Measurements from ENCODE around the gene TMEM106C.

TMEM106C gene

DNA sequence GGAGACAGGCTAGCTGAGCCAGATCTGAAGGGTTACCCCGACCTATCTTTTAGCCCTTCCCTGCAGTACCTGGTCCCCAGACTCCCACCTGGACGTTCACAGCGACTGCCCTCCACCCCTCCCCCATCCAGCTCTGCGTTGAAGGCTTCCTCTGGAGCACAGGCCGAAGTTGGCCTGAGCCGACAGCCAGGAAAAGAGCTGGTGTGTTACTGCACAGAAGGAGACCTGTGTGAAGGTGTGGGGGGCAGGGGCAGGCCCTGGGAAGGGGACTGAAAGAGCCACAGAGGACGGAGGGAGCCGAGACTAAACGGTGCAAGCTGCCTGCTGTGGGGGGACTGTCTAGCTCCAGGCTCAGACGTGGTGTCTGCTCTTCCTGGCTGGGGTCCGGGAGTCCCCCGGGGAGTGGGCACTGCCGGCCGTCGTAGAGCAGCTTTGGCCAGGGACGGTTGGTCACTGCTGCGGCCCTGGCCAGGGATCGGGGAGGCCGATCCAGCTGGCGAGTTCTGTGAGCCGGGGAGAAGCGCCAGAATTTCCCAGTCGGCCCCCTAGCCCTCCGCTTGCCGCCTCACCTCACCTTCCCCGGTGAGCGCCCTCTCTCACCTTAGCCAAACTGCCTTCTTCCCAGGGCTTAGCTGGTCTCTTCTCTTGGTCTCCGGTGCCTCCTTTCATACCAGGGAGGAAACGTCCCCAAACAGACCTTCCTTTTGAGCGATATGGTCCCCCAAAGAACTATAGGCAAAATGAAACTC is 41.8 kb downstream of the TMEM106C start:
- 20% methylated on average over 28 of the region's 30 CpGs for WGBS
- no peak for DNase-seq
- Histone ChIP-seq H3K4me1 (ENCODE audit: control insufficient read depth, insufficient read depth, low read depth, low read length) (peaks cover 40% of the 10 kb centered on the region), H3K23ac (ENCODE audit: low read length in 2 of 2) (peak overlapping the region in 1 of 2 experiments; percentile 37), H4K8ac (ENCODE audit: low read length) (no peak overlapping the region), H3K4ac (ENCODE audit: low read depth in 1 of 2, low read length in 2 of 2) (no peak overlapping the region), H3K14ac (ENCODE audit: low read length in 2 of 2) (peak overlapping the region in 1 of 2 experiments; percentile 67), H3K4me3 (ENCODE audit: insufficient read depth in 1 of 2, low read depth in 1 of 2, low read length in 2 of 2) (no peak overlapping the region), H2AFZ (ENCODE audit: low read depth, low read length) (no peak overlapping the region), H2BK12ac (ENCODE audit: low read length in 2 of 2) (no peak overlapping the region), H3K79me1 (replicated peaks; ENCODE audit: low read length, poor library complexity, severe bottlenecking) (no peaks in the 10 kb centered on the region), H3K18ac (ENCODE audit: low read depth in 1 of 2, low read length in 2 of 2) (peak overlapping the region in 1 of 2 experiments; percentile 55), H3K27me3 (ENCODE audit: control insufficient read depth in 1 of 2, insufficient read depth in 1 of 2, low read length in 2 of 2) (peaks cover 83 to 94% of the 10 kb centered on the region in 2 experiments), H2BK120ac (ENCODE audit: low read depth, low read length) (no peak overlapping the region), H2AK5ac (ENCODE audit: low read length, severe bottlenecking) (no peak overlapping the region), H3K27ac (ENCODE audit: low read length, poor library complexity, severe bottlenecking) (no peak overlapping the region), H3K4me2 (ENCODE audit: low read length, poor library complexity, severe bottlenecking) (peak overlapping the region; percentile 77), H3K36me3 (ENCODE audit: control insufficient read depth in 1 of 2, insufficient read depth in 2 of 2, low read depth in 1 of 2, low read length in 2 of 2) (no peaks in the 10 kb centered on the region), H3K9ac (ENCODE audit: low read length) (no peak overlapping the region), H2BK15ac (ENCODE audit: low read depth, poor library complexity, severe bottlenecking) (no peak overlapping the region), H3K9me3 (ENCODE audit: control insufficient read depth, low read length) (no peaks in the 10 kb centered on the region), H4K91ac (ENCODE audit: low read length) (no peak overlapping the region), H2BK5ac (ENCODE audit: low read depth, low read length, poor library complexity, severe bottlenecking) (no peak overlapping the region)

DNA sequence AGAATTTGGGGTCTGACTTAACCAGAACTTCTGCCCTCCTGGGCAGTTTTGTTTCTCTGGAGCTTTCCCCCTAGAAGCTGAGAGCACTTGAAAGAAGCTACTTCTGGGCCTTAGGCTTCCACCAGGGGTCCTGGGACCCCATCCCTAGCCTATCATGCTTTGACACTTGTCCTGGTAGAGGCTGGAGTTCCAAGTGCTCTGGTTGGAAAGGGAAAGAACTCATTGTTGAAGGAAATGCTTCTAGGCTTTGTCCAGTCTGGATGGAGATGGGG is 42.3 kb downstream of the TMEM106C start:
- Histone ChIP-seq H2BK120ac (ENCODE audit: low read depth, low read length) (no peak overlapping the region), H3K9ac (ENCODE audit: low read length) (no peak overlapping the region), H3K27ac (ENCODE audit: low read length, poor library complexity, severe bottlenecking) (no peak overlapping the region), H3K4me2 (ENCODE audit: low read length, poor library complexity, severe bottlenecking) (no peak overlapping the region), H3K14ac (ENCODE audit: low read length in 2 of 2) (no peak overlapping the region), H2BK15ac (ENCODE audit: low read depth, poor library complexity, severe bottlenecking) (no peak overlapping the region), H3K36me3 (ENCODE audit: control insufficient read depth in 1 of 2, insufficient read depth in 2 of 2, low read depth in 1 of 2, low read length in 2 of 2) (no peaks in the 10 kb centered on the region), H3K27me3 (ENCODE audit: control insufficient read depth in 1 of 2, insufficient read depth in 1 of 2, low read length in 2 of 2) (peaks cover 84 to 94% of the 10 kb centered on the region in 2 experiments), H2AK5ac (ENCODE audit: low read length, severe bottlenecking) (no peak overlapping the region), H2BK5ac (ENCODE audit: low read depth, low read length, poor library complexity, severe bottlenecking) (no peak overlapping the region), H4K91ac (ENCODE audit: low read length) (no peak overlapping the region), H3K9me3 (ENCODE audit: control insufficient read depth, low read length) (no peaks in the 10 kb centered on the region), H2BK12ac (ENCODE audit: low read length in 2 of 2) (no peak overlapping the region), H4K8ac (ENCODE audit: low read length) (no peak overlapping the region), H3K79me1 (replicated peaks; ENCODE audit: low read length, poor library complexity, severe bottlenecking) (no peaks in the 10 kb centered on the region), H3K4me3 (ENCODE audit: insufficient read depth in 1 of 2, low read depth in 1 of 2, low read length in 2 of 2) (no peak overlapping the region), H3K4ac (ENCODE audit: low read depth in 1 of 2, low read length in 2 of 2) (no peak overlapping the region), H3K18ac (ENCODE audit: low read depth in 1 of 2, low read length in 2 of 2) (no peak overlapping the region), H3K4me1 (ENCODE audit: control insufficient read depth, insufficient read depth, low read depth, low read length) (peaks cover 40% of the 10 kb centered on the region), H3K23ac (ENCODE audit: low read length in 2 of 2) (no peak overlapping the region), H2AFZ (ENCODE audit: low read depth, low read length) (no peak overlapping the region)
- DNase-seq = no peak

DNA sequence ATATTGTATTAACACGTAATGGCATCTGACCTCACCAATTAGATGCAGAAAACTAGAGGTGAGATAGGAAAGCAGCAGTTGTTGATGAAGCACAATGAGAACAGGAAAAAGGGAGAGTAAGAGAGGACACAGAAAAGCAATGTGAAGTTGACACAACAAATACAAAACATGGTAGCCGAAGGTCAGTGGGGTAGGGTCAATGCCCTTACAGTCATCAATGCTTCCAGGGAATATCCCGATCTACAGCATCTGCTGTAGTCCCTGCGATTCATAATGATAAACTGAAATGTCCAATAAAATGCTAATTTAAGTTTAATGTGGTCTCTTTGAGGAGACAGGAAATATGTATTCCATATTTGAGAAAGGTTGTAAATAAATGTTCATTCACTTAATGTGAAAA is 43.8 kb downstream of the TMEM106C start:
- H2AFZ ChIP-seq (ENCODE audit: low read depth, low read length) = no peak overlapping the region
- no peak overlapping the region for H2BK15ac ChIP-seq (ENCODE audit: low read depth, poor library complexity, severe bottlenecking)
- no peak overlapping the region for H3K14ac ChIP-seq (ENCODE audit: low read length in 2 of 2)
- H2BK5ac ChIP-seq (ENCODE audit: low read depth, low read length, poor library complexity, severe bottlenecking) = no peak overlapping the region
- no peaks in the 10 kb centered on the region for H3K36me3 ChIP-seq (ENCODE audit: control insufficient read depth in 1 of 2, insufficient read depth in 2 of 2, low read depth in 1 of 2, low read length in 2 of 2)
- H2BK12ac ChIP-seq (ENCODE audit: low read length in 2 of 2) = no peak overlapping the region
- 90% methylated on average over 4 of the region's 4 CpGs for WGBS
- no peak overlapping the region for H3K23ac ChIP-seq (ENCODE audit: low read length in 2 of 2)
- DNase-seq = no peak
- no peak overlapping the region for H2AK5ac ChIP-seq (ENCODE audit: low read length, severe bottlenecking)
- H3K4ac ChIP-seq (ENCODE audit: low read depth in 1 of 2, low read length in 2 of 2) = no peak overlapping the region
- no peaks in the 10 kb centered on the region for H3K79me1 ChIP-seq (replicated peaks; ENCODE audit: low read length, poor library complexity, severe bottlenecking)
- H3K9ac ChIP-seq (ENCODE audit: low read length) = no peak overlapping the region
- H3K4me2 ChIP-seq (ENCODE audit: low read length, poor library complexity, severe bottlenecking) = no peak overlapping the region
- no peak overlapping the region for H4K8ac ChIP-seq (ENCODE audit: low read length)
- H4K91ac ChIP-seq (ENCODE audit: low read length) = no peak overlapping the region
- H3K9me3 ChIP-seq (ENCODE audit: control insufficient read depth, low read length) = no peaks in the 10 kb centered on the region
- H3K4me1 ChIP-seq (ENCODE audit: control insufficient read depth, insufficient read depth, low read depth, low read length) = peaks cover 27% of the 10 kb centered on the region
- H3K18ac ChIP-seq (ENCODE audit: low read depth in 1 of 2, low read length in 2 of 2) = no peak overlapping the region
- H3K27me3 ChIP-seq (ENCODE audit: control insufficient read depth in 1 of 2, insufficient read depth in 1 of 2, low read length in 2 of 2) = peaks cover 83 to 97% of the 10 kb centered on the region in 2 experiments
- no peak overlapping the region for H2BK120ac ChIP-seq (ENCODE audit: low read depth, low read length)
- no peak overlapping the region for H3K4me3 ChIP-seq (ENCODE audit: insufficient read depth in 1 of 2, low read depth in 1 of 2, low read length in 2 of 2)
- no peak overlapping the region for H3K27ac ChIP-seq (ENCODE audit: low read length, poor library complexity, severe bottlenecking)

DNA sequence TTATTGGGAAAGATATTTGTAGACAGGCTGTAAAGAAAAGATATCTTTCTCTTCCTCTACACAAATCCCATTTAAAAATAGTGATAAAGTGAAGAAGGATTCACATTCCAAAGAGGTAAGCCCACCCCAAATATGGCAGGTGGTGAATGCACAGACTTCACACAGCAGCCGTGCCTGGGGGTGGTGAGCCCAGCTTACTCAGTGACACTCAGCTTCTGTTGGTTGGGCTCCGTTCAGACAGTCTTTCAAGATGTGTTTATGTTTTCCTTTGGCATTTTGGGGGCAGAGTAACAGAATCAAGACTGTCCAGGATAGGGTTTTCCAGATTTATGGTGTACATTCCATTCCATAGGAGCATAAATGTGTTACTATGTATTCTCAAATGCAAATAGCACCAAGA is 45.0 kb downstream of the TMEM106C start:
- H3K36me3 ChIP-seq (ENCODE audit: control insufficient read depth in 1 of 2, insufficient read depth in 2 of 2, low read depth in 1 of 2, low read length in 2 of 2) = no peaks in the 10 kb centered on the region
- DNase-seq = no peak
- no peak overlapping the region for H2BK5ac ChIP-seq (ENCODE audit: low read depth, low read length, poor library complexity, severe bottlenecking)
- H3K14ac ChIP-seq (ENCODE audit: low read length in 2 of 2) = no peak overlapping the region
- H2BK120ac ChIP-seq (ENCODE audit: low read depth, low read length) = no peak overlapping the region
- no peak overlapping the region for H3K23ac ChIP-seq (ENCODE audit: low read length in 2 of 2)
- H3K27me3 ChIP-seq (ENCODE audit: control insufficient read depth in 1 of 2, insufficient read depth in 1 of 2, low read length in 2 of 2) = peaks cover 77 to 97% of the 10 kb centered on the region in 2 experiments
- H2AFZ ChIP-seq (ENCODE audit: low read depth, low read length) = no peak overlapping the region
- peaks cover 19% of the 10 kb centered on the region for H3K4me1 ChIP-seq (ENCODE audit: control insufficient read depth, insufficient read depth, low read depth, low read length)
- H3K27ac ChIP-seq (ENCODE audit: low read length, poor library complexity, severe bottlenecking) = no peak overlapping the region
- H2AK5ac ChIP-seq (ENCODE audit: low read length, severe bottlenecking) = no peak overlapping the region
- H3K4me3 ChIP-seq (ENCODE audit: insufficient read depth in 1 of 2, low read depth in 1 of 2, low read length in 2 of 2) = no peak overlapping the region
- no peak overlapping the region for H4K91ac ChIP-seq (ENCODE audit: low read length)
- H3K79me1 ChIP-seq (replicated peaks; ENCODE audit: low read length, poor library complexity, severe bottlenecking) = no peaks in the 10 kb centered on the region
- no peak overlapping the region for H3K4ac ChIP-seq (ENCODE audit: low read depth in 1 of 2, low read length in 2 of 2)
- no peak overlapping the region for H2BK12ac ChIP-seq (ENCODE audit: low read length in 2 of 2)
- no peak overlapping the region for H3K4me2 ChIP-seq (ENCODE audit: low read length, poor library complexity, severe bottlenecking)
- H3K9ac ChIP-seq (ENCODE audit: low read length) = no peak overlapping the region
- no peaks in the 10 kb centered on the region for H3K9me3 ChIP-seq (ENCODE audit: control insufficient read depth, low read length)
- no peak overlapping the region for H4K8ac ChIP-seq (ENCODE audit: low read length)
- 34% methylated on average over 2 of the region's 2 CpGs for WGBS
- H3K18ac ChIP-seq (ENCODE audit: low read depth in 1 of 2, low read length in 2 of 2) = no peak overlapping the region
- no peak overlapping the region for H2BK15ac ChIP-seq (ENCODE audit: low read depth, poor library complexity, severe bottlenecking)
